Transverse colon (tissue), 4 donors: Measurements from ENCODE around the gene LRP4. TPM values are rescaled to one million over a fixed set of nuclear protein-coding genes. Genes with fewer than 3 reads are reported as not detected.

Experiments used
- DNase-seq: peaks from one replicate; pipeline ENCODE4 v3.0.0-alpha.2; 2019
- H3K27ac ChIP-seq, 4 donors: fragments of 200-600 bp; sonication (generic); 2 replicates each; pipeline ENCODE4 v1.5.1; 2016 to 2018; ENCODE audit warnings: inconsistent platforms in 4 of 4
- H3K27me3 ChIP-seq: fragments of 200-600 bp; sonication (generic); 2 replicates; pipeline ENCODE4 v1.5.1; 2017; ENCODE audit warnings: inconsistent platforms
- H3K36me3 ChIP-seq, 4 donors: fragments of 200-600 bp; sonication (generic); 2 replicates each; pipeline ENCODE4 v1.5.1; 2017 to 2019; ENCODE audit warnings: inconsistent platforms in 4 of 4
- H3K4me1 ChIP-seq, 4 donors: fragments of 200-600 bp; sonication (generic); 2 replicates each; pipeline ENCODE4 v1.5.1; 2017 to 2020; ENCODE audit warnings: inconsistent platforms in 4 of 4
- H3K4me3 ChIP-seq, 4 donors: fragments of 200-600 bp; sonication (generic); 1 replicate in 1 of 4; 2 replicates in 3 of 4; pipeline versions ENCODE4 v1.5.1 to v1.6.1; 2017 to 2019; ENCODE audit warnings: inconsistent platforms in 4 of 4
- H3K9me3 ChIP-seq, 2 donors: fragments of 200-600 bp; sonication (generic); 2 replicates each; pipeline ENCODE4 v1.5.1; 2017 to 2019; ENCODE audit warnings: inconsistent platforms in 2 of 2
- EP300 ChIP-seq: sonication (generic); formaldehyde crosslinking; IDR thresholded peaks from one replicate; pipeline ENCODE4 v1.6.1; 2017; ENCODE audit warnings: antibody characterized with exemption, low read depth
- POLR2A ChIP-seq: fragments of 450-650 bp; IDR thresholded peaks from one replicate; pipeline ENCODE4 v1.6.1; 2016; ENCODE audit warnings: antibody characterized with exemption, mild to moderate bottlenecking, moderate library complexity
- POLR2AphosphoS5 ChIP-seq, 3 donors: sonication (generic); formaldehyde crosslinking; IDR thresholded peaks; one replicate each; pipeline ENCODE4 v1.6.1; 2016; ENCODE audit warnings: antibody characterized with exemption in 3 of 3
- WGBS, 2 donors: methylation state at CpG; one replicate each; pipeline ENCODE4 v1.1.5; 2018; ENCODE audit warnings: low coverage in 1 of 2; 5-methylcytosine and 5-hydroxymethylcytosine counted together
- in situ Hi-C, 4 donors: fragments of 200-750 bp; cut with MboI; loops; one replicate each; pipeline versions ENCODE4 v1.15.0 to v1.15.1; 2017; ENCODE audit warnings: low sequenced_read_pairs in 3 of 4, low pct_ligation_motif_present in 1 of 4, low pct_unique_long_range_greater_than_20kb in 1 of 4
- intact Hi-C: fragments of 100-400 bp; cut with DNase I; formaldehyde crosslinking; loops from one replicate; pipeline ENCODE4 v1.15.1; 2023; ENCODE audit warnings: low total_unique reads
- total RNA-seq, 4 donors: library from RNA; depleted of rRNA; stranded (reverse); fragments of >200 nt; gene quantifications; one replicate each; pipeline ENCODE4 v1.1.0, GENCODE V29; 2016
- TF ChIP-seq, protein P1 (sequence below), 5 experiments: fragments of 200-600 bp in 3 of 5; fragments of 450-650 bp in 2 of 5; sonication (generic) in 3 of 5; IDR thresholded peaks; 1 replicate in 2 of 5; 2 replicates in 3 of 5; pipeline ENCODE4 v1.5.1; 2016 to 2017; ENCODE audit warnings: antibody characterized with exemption in 5 of 5, inconsistent platforms in 3 of 5, mild to moderate bottlenecking in 2 of 5, moderate library complexity in 1 of 5

The LRP4 gene
- total RNA-seq, 4 donors from 2014 or later = 7.9 to 52.4 (median 16.2) TPM

DNA sequence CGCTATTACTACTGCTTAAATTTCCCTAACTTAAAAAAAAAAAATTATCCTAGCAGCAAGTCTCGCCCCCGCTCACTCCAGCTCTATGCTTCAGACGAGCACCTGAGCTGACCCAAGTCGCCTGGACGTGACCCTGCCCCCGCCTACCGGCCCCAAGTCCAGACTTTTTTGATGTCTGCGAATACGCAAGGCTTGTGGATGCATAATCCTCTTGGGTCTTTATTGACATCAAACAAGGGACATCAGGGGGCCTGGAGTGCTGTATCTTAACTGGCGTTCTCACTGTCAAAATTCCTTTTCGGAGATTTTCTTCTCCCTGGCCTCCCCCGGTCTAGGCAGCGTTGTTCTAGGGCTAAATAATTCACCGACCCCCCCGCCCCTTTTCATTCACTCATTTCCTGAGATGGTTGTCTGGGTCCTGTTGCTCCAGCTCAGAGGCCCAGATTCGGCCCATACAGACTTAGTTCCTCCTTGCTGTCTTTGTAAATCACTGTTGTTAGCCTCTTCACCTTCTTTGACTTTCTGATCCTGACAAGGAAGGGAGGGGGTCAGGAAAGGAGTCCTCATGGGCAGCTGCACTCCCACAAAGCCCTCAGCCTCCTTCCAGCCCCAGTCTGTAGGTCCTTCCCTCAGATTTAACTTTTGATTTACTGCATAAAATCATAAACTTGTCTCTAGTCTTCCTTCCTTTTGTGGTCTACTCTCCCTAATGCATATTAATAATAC, 601 bp upstream of the LRP4 start:
- Histone ChIP-seq H3K36me3 (no peaks in the 10 kb centered on the region), H3K4me1 (peaks cover 4 to 48% (median 31%) of the 10 kb centered on the region in 4 donors), H3K27ac (peak overlapping the region; percentile 55 to 79 (median 70)), H3K27me3 (peaks cover 12% of the 10 kb centered on the region), H3K9me3 (no peaks in the 10 kb centered on the region), H3K4me3 (peak overlapping the region in 3 of 4 donors; percentile 63 to 73 (median 73))
- TF ChIP-seq POLR2A = no peak
- no peak for TF ChIP-seq POLR2AphosphoS5 (IDR thresholded peaks at IDR 0.05)
- TF ChIP-seq EP300 = no peak
- TF ChIP-seq, protein P1, sequence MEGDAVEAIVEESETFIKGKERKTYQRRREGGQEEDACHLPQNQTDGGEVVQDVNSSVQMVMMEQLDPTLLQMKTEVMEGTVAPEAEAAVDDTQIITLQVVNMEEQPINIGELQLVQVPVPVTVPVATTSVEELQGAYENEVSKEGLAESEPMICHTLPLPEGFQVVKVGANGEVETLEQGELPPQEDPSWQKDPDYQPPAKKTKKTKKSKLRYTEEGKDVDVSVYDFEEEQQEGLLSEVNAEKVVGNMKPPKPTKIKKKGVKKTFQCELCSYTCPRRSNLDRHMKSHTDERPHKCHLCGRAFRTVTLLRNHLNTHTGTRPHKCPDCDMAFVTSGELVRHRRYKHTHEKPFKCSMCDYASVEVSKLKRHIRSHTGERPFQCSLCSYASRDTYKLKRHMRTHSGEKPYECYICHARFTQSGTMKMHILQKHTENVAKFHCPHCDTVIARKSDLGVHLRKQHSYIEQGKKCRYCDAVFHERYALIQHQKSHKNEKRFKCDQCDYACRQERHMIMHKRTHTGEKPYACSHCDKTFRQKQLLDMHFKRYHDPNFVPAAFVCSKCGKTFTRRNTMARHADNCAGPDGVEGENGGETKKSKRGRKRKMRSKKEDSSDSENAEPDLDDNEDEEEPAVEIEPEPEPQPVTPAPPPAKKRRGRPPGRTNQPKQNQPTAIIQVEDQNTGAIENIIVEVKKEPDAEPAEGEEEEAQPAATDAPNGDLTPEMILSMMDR (IDR thresholded peaks at IDR 0.05) = no peak
- intact Hi-C loops = no loop called here
- DNase-seq = peak; percentile 15
- 24 to 25% methylated on average over 2 to 17 of the region's 17 CpGs for WGBS, 2 donors
- in situ Hi-C loops = loop anchor here in 1 of 4 donors (10.0 kb wide), 1 partner anchor 236 kb away; no protein-coding TSS in a partner anchor

DNA sequence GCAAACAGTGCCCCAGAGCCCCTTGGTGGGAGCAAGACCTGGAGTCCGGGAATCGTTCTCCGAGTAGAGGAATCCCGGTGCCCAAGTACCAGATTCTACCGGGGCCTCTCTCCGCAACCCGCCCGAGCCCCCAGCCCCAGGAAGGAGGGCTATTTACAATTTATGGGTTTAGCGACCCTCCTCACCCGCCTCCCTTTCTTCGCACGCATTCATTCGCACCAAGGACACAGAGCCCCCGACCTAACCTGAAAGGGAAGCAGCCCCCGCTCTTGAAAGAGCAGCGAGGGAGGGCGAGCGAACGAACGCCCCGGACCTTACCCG, 628 bp downstream of the LRP4 start:
- H3K36me3 ChIP-seq = no peaks in the 10 kb centered on the region
- intact Hi-C loops = no loop called here
- H3K4me3 ChIP-seq = peak overlapping the region; percentile 63 to 73 (median 70)
- no peak for DNase-seq
- H3K27ac ChIP-seq = peak overlapping the region; percentile 66 to 82 (median 76)
- 11% methylated on average over 19 of the region's 22 CpGs; no CpG with 5 or more reads in 1 of the 2 donors for WGBS, 2 donors
- H3K4me1 ChIP-seq = peaks cover 5 to 56% (median 31%) of the 10 kb centered on the region in 4 donors
- H3K9me3 ChIP-seq = no peaks in the 10 kb centered on the region
- H3K27me3 ChIP-seq = peaks cover 12% of the 10 kb centered on the region
- TF ChIP-seq POLR2A (no peak), POLR2AphosphoS5 (IDR thresholded peaks at IDR 0.05) (no peak), EP300 (no peak)
- TF ChIP-seq, protein P1 (IDR thresholded peaks at IDR 0.05) = no peak
- in situ Hi-C loops = loop anchor here in 1 of 4 donors (10.0 kb wide), 1 partner anchor 237 kb away; no protein-coding TSS in a partner anchor

DNA sequence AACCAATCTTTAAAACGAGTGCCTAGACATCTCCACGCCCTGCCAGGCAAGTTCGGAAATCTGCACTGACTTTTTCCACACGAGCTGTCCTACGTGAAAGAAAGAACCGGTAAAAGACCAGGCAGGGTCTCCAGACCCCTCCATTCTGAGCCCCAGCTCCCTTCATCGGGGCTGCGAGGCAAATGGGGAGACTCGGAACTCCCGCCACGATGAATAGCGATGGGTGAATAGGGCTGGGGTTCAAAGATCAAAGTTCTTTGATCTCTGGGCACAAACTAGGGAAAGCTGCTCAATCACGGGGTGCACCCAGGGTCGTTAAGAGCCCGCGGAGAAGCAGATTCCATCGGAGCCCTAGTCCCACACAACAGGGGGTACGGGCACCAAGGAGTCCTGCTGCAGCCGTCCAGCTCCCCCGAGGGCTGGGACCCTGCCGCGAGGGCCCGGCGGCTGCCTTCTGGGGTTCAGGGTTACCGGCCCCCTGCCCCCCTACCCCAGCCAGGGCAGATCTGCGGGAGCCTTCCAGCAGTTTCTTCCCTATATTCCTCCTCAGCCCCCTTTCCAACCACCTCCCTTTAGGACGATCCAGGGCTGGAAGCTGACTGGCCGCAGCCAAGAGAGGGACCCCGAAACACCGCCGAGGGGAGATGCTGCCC, 1.1 kb downstream of the LRP4 start:
- in situ Hi-C loops (loop anchor here in 1 of 4 donors (10.0 kb wide), 1 partner anchor 238 kb away; no protein-coding TSS in a partner anchor), intact Hi-C loops (no loop called here)
- H3K4me1 ChIP-seq = peaks cover 7 to 61% (median 31%) of the 10 kb centered on the region in 4 donors
- H3K27ac ChIP-seq = peak overlapping the region; percentile 66 to 82 (median 76)
- 0 to 1% methylated on average over 5 to 20 of the region's 31 CpGs for WGBS, 2 donors
- DNase-seq = peak; percentile 14
- H3K36me3 ChIP-seq = no peaks in the 10 kb centered on the region
- peaks cover 12% of the 10 kb centered on the region for H3K27me3 ChIP-seq
- TF ChIP-seq EP300 = no peak
- TF ChIP-seq, protein P1 (IDR thresholded peaks at IDR 0.05) = no peak
- peak overlapping the region; percentile 63 to 73 (median 70) for H3K4me3 ChIP-seq
- no peaks in the 10 kb centered on the region for H3K9me3 ChIP-seq

DNA sequence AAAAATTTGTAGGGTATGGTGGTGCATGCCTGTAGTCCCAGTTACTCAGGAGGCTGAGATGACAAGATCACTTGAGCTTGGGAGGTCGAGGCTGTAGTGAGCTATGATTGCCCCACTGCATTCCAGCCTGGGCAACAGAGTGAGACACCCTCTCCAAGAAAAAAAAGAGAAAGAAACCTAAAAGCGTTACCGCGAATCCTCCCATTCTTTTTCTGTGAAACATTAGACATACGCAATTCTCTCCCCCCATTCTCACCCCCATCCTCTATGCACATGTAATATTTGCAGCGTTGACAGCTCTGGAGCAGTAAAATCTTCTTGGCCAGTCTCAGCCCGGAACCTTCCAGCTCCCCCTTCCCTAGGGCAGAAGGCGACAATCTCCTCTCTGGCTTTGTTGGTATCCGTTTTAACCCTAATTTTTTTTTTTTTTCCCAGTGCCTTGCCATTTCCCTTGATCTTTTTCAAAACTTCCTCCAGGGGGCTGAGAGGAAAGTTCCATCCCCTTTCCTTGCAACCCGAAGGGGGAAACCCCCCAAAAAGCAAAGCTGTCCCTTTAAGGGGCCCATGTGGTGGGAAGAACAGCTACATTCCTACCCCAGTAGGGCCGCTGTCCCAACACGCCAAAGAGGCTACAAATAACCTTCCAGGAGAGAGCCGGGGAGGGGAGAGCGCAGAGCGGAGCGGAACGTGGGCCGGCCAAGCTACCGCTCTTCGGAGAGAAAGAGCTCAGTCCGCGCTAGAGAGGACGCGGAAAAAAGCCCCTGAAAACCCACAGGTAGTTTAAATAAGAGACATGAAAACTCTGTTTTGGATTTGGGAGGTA, 1.9 kb downstream of the LRP4 start:
- Histone ChIP-seq H3K4me3 (peak overlapping the region; percentile 63 to 73 (median 70)), H3K4me1 (peaks cover 7 to 64% (median 31%) of the 10 kb centered on the region in 4 donors), H3K27me3 (peaks cover 12% of the 10 kb centered on the region), H3K27ac (peak overlapping the region; percentile 66 to 82 (median 76)), H3K9me3 (no peaks in the 10 kb centered on the region), H3K36me3 (no peaks in the 10 kb centered on the region)
- in situ Hi-C loops (loop anchor here in 1 of 4 donors (10.0 kb wide), 1 partner anchor 238 kb away; no protein-coding TSS in a partner anchor), intact Hi-C loops (no loop called here)
- WGBS, 2 donors = 6 to 8% methylated on average over 22 to 24 of the region's 24 CpGs
- TF ChIP-seq EP300 = no peak
- peak; percentile 40 to 56 (median 49) for TF ChIP-seq POLR2AphosphoS5 (IDR thresholded peaks at IDR 0.05)
- TF ChIP-seq, protein P1 (IDR thresholded peaks at IDR 0.05) = peak in 1 of 5 experiments; percentile 40
- peak; percentile 62 for DNase-seq
